ENCODE results near the gene C1QL2.

Gene C1QL2

DNA sequence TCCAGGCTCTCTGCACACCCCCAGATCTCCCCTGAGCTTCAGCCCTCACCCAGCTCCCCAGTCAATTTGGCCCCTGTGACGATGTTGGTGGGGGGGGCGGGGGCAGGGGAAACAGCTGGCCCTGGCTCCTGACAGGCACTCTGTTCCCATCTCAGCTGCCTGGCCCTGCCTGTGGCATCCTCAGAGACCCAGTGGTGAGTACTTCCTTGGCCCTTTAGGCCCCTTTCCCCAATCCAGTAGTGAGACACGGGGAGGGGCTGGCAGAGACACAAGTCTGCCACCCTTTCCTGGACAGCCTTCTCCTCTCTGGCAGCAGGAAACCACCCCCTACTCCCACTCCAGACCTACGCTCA, 19.3 kb upstream of the C1QL2 start:
- TF ChIP-seq FOXM1 (IDR thresholded peaks at IDR 0.05; ENCODE audit: borderline replicate concordance, low read depth) (no peak), RAD21 (IDR thresholded peaks at IDR 0.05; ENCODE audit: low read depth) (no peak), TCF12 (IDR thresholded peaks at IDR 0.05; ENCODE audit: low read depth) (no peak), CREB1 (IDR thresholded peaks at IDR 0.05; ENCODE audit: low read depth) (no peak), CEBPB (IDR thresholded peaks at IDR 0.05) (no peak), YY1 (IDR thresholded peaks at IDR 0.05; ENCODE audit: low read depth) (no peak), EGR1 (IDR thresholded peaks at IDR 0.05) (no peak), ZBTB7A (IDR thresholded peaks at IDR 0.05; ENCODE audit: low read depth) (no peak), NFIC (IDR thresholded peaks at IDR 0.05) (no peak), USF1 (IDR thresholded peaks at IDR 0.05) (no peak), TAF1 (IDR thresholded peaks at IDR 0.05; ENCODE audit: low read depth) (no peak)
- TF ChIP-seq, protein P1, sequence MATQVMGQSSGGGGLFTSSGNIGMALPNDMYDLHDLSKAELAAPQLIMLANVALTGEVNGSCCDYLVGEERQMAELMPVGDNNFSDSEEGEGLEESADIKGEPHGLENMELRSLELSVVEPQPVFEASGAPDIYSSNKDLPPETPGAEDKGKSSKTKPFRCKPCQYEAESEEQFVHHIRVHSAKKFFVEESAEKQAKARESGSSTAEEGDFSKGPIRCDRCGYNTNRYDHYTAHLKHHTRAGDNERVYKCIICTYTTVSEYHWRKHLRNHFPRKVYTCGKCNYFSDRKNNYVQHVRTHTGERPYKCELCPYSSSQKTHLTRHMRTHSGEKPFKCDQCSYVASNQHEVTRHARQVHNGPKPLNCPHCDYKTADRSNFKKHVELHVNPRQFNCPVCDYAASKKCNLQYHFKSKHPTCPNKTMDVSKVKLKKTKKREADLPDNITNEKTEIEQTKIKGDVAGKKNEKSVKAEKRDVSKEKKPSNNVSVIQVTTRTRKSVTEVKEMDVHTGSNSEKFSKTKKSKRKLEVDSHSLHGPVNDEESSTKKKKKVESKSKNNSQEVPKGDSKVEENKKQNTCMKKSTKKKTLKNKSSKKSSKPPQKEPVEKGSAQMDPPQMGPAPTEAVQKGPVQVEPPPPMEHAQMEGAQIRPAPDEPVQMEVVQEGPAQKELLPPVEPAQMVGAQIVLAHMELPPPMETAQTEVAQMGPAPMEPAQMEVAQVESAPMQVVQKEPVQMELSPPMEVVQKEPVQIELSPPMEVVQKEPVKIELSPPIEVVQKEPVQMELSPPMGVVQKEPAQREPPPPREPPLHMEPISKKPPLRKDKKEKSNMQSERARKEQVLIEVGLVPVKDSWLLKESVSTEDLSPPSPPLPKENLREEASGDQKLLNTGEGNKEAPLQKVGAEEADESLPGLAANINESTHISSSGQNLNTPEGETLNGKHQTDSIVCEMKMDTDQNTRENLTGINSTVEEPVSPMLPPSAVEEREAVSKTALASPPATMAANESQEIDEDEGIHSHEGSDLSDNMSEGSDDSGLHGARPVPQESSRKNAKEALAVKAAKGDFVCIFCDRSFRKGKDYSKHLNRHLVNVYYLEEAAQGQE (IDR thresholded peaks at IDR 0.05; ENCODE audit: low read depth), result no peak
- TF ChIP-seq, protein P2, sequence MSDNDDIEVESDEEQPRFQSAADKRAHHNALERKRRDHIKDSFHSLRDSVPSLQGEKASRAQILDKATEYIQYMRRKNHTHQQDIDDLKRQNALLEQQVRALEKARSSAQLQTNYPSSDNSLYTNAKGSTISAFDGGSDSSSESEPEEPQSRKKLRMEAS (IDR thresholded peaks at IDR 0.05), result no peak

DNA sequence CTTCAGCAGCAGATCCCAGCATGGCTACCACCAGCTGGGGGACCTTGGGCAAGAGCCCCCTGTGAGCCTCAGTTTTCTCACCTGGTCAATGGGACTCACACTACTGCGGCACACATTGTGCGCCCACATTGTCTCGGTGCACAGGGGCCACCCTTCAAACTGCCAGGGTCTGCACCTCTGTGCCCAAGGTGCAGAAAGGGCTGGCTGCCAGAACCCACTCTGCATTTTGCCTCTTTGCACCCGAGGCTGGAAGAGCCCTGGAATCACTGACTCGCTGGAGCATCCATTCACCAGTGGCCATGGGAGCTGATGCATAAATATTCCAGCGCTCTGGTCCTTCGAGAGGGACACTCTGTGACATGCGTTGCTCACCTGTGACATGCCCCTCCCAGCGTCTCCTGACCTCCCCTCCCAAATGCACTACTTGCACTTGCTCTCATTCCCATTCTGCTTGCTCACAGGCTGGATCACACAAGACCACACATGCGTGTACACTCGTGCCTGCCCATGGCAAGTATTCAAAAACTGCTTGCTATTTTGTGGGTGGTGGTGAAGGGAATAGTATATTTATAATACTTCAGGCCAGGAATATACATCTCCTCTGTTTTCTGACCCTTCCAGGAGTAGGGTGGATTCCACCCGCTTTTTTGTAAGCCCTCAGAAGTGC, 18.8 kb upstream of the C1QL2 start:
- no peak for TF ChIP-seq YY1 (IDR thresholded peaks at IDR 0.05; ENCODE audit: low read depth)
- no peak for TF ChIP-seq ZBTB7A (IDR thresholded peaks at IDR 0.05; ENCODE audit: low read depth)
- no peak for TF ChIP-seq TEAD4 (IDR thresholded peaks at IDR 0.05)
- no peak for TF ChIP-seq CREB1 (IDR thresholded peaks at IDR 0.05; ENCODE audit: low read depth)
- no peak for TF ChIP-seq FOXM1 (IDR thresholded peaks at IDR 0.05; ENCODE audit: borderline replicate concordance, low read depth)
- TF ChIP-seq EGR1 (IDR thresholded peaks at IDR 0.05), result no peak
- no peak for TF ChIP-seq USF1 (IDR thresholded peaks at IDR 0.05)
- TF ChIP-seq, protein P1 (IDR thresholded peaks at IDR 0.05; ENCODE audit: low read depth), result no peak
- TF ChIP-seq TCF12 (IDR thresholded peaks at IDR 0.05; ENCODE audit: low read depth), result no peak
- no peak for TF ChIP-seq EP300 (IDR thresholded peaks at IDR 0.05; ENCODE audit: borderline replicate concordance)
- no peak for TF ChIP-seq RAD21 (IDR thresholded peaks at IDR 0.05; ENCODE audit: low read depth)
- TF ChIP-seq, protein P2 (IDR thresholded peaks at IDR 0.05), result no peak
- no peak for TF ChIP-seq NFIC (IDR thresholded peaks at IDR 0.05)
- no peak for TF ChIP-seq CEBPB (IDR thresholded peaks at IDR 0.05)
- TF ChIP-seq TAF1 (IDR thresholded peaks at IDR 0.05; ENCODE audit: low read depth), result no peak

- TF ChIP-seq EP300 (IDR thresholded peaks at IDR 0.05; ENCODE audit: borderline replicate concordance) (no peak), YY1 (IDR thresholded peaks at IDR 0.05; ENCODE audit: low read depth) (no peak), TCF12 (IDR thresholded peaks at IDR 0.05; ENCODE audit: low read depth) (no peak), TEAD4 (IDR thresholded peaks at IDR 0.05) (no peak), USF1 (IDR thresholded peaks at IDR 0.05) (no peak), ZBTB7A (IDR thresholded peaks at IDR 0.05; ENCODE audit: low read depth) (no peak), EGR1 (IDR thresholded peaks at IDR 0.05) (no peak), CREB1 (IDR thresholded peaks at IDR 0.05; ENCODE audit: low read depth) (no peak)
- TF ChIP-seq, protein P1 (IDR thresholded peaks at IDR 0.05; ENCODE audit: low read depth), result no peak
- TF ChIP-seq, protein P2 (IDR thresholded peaks at IDR 0.05), result no peak
Measured at GRCh38 chr2:119175517-119175916, 17.0 kb upstream of the C1QL2 start.

- TF ChIP-seq YY1 (IDR thresholded peaks at IDR 0.05; ENCODE audit: low read depth), result no peak
- TF ChIP-seq TAF1 (IDR thresholded peaks at IDR 0.05; ENCODE audit: low read depth), result no peak
- TF ChIP-seq, protein P2 (IDR thresholded peaks at IDR 0.05), result no peak
- TF ChIP-seq, protein P1 (IDR thresholded peaks at IDR 0.05; ENCODE audit: low read depth), result 0 out of 2 replicates have a peak, but pooled peaks have one; percentile 25
- no peak for TF ChIP-seq RAD21 (IDR thresholded peaks at IDR 0.05; ENCODE audit: low read depth)
Measured at GRCh38 chr2:119174993-119175347, 16.4 kb upstream of the C1QL2 start.

Data from Ishikawa (cell line).